ENCODE measurements around the gene PPEF1. TPM values are rescaled to one million over a fixed set of nuclear protein-coding genes. Genes with fewer than 3 reads are reported as not detected.

PPEF1 gene
- total and polyA plus RNA-seq, 2 of the 8 experiments (the other 6 are each of a cell fraction or from before 2014, with no cell fraction given): 0.08 to 0.30 TPM

DNA sequence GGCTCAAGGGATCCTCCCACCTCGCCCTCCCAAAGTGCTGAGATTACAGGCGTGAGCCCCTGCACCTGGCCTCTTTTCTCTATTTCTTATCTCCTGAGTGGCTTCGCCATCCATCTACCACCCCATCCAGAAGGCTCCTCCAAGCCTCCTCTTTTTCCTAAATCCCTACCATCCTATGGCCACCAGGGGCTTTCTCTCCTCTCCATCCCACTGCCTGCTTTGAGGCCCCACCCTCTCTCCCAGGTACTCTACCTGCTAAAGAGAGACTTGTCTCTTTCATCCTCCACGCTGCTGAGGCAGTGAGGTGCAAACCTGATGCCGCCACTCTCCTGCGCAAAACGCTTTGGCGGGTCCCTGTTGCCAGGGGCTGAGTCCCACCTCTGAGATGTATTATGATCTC lies 42.5 kb upstream of the PPEF1 start:
- 54% methylated on average over 2 of the region's 8 CpGs; no CpG with 5 or more reads in 1 of the 2 experiments for WGBS, 2 experiments (ENCODE audit: extremely low coverage in 1 of 2, insufficient coverage in 1 of 2, insufficient read length in 1 of 2, insufficient replicate concordance in 2 of 2, low coverage in 1 of 2, low lambda C conversion rate in 2 of 2, missing lambda C conversion rate in 1 of 2)
- Histone ChIP-seq H3K56ac (replicated peaks; ENCODE audit: insufficient read length, low read depth, low read length) (no peak overlapping the region), H3K4me1 (replicated peaks in 1 of 4; ENCODE audit: control insufficient read depth in 3 of 4, insufficient read depth in 4 of 4, low read length in 3 of 4) (no peaks in the 10 kb centered on the region), H3K79me1 (ENCODE audit: low read depth, low read length) (no peaks in the 10 kb centered on the region), H2AK5ac (ENCODE audit: low read depth, low read length) (no peak overlapping the region), H4K91ac (replicated peaks; ENCODE audit: insufficient read length, low read length) (no peak overlapping the region), H2AFZ (ENCODE audit: low read length) (no peak overlapping the region), H4K5ac (ENCODE audit: insufficient read length, low read depth, low read length) (no peak overlapping the region), H3K14ac (ENCODE audit: insufficient read length) (no peak overlapping the region), H3K79me2 (ENCODE audit: control insufficient read depth in 1 of 2, insufficient read depth in 2 of 2, low read length in 2 of 2) (no peaks in the 10 kb centered on the region), H3K9me3 (ENCODE audit: insufficient read depth in 2 of 2, low read depth in 1 of 2, low read length in 1 of 2) (no peaks in the 10 kb centered on the region), H3K18ac (ENCODE audit: extremely low read depth, low read length) (no peak overlapping the region), H3K9ac (replicated peaks in 1 of 4; ENCODE audit: extremely low read depth in 1 of 4, low read depth in 3 of 4, low read length in 3 of 4) (no peak overlapping the region), H3K4ac (replicated peaks; ENCODE audit: insufficient read length, low read depth, low read length) (no peak overlapping the region), H3K23me2 (ENCODE audit: low read depth, low read length) (no peaks in the 10 kb centered on the region), H2BK12ac (ENCODE audit: low read depth, low read length) (no peak overlapping the region), H4K20me1 (replicated peaks in 1 of 2; ENCODE audit: control insufficient read depth in 1 of 2, insufficient read depth in 2 of 2, low read length in 2 of 2) (no peaks in the 10 kb centered on the region), H2BK20ac (ENCODE audit: low read length) (no peak overlapping the region), H2BK120ac (replicated peaks; ENCODE audit: low read depth, low read length) (no peak overlapping the region), H3K27me3 (replicated peaks in 1 of 4; ENCODE audit: control insufficient read depth in 3 of 4, extremely low read depth in 1 of 4, insufficient read depth in 3 of 4, low read length in 3 of 4) (no peaks in the 10 kb centered on the region), H3K36me3 (ENCODE audit: control insufficient read depth in 2 of 4, insufficient read depth in 4 of 4, low read length in 3 of 4) (no peaks in the 10 kb centered on the region), H2BK15ac (ENCODE audit: low read length) (no peak overlapping the region), H4K8ac (ENCODE audit: extremely low read depth, insufficient read depth, low read length) (no peak overlapping the region), H3K23ac (ENCODE audit: insufficient read length) (no peak overlapping the region), H3K27ac (ENCODE audit: low read depth, low read length) (no peak overlapping the region), H2BK5ac (ENCODE audit: low read depth, low read length) (no peak overlapping the region), H3K4me2 (ENCODE audit: insufficient read depth in 1 of 2, low read depth in 2 of 2, low read length in 2 of 2) (no peak overlapping the region), H3K4me3 (ENCODE audit: extremely low read depth in 1 of 4, insufficient read depth in 2 of 4, low read depth in 3 of 4, low read length in 4 of 4) (no peak overlapping the region)
- POLR2A ChIA-PET (ENCODE audit: partially characterized antibody): no interaction called here
- DNase-seq (ENCODE audit: low read depth in 1 of 2, low spot score in 2 of 2): no peak
- CTCF ChIA-PET (ENCODE audit: partially characterized antibody): interaction anchor here (2.5 to 2.7 kb wide), 2 partner anchors 12 to 275 kb away, joined by 7 to 15 read pairs; no protein-coding TSS in a partner anchor
- FAIRE-seq: no peak
- TF ChIP-seq CREB1 (IDR thresholded peaks at IDR 0.05) (no peak), JUND (IDR thresholded peaks at IDR 0.05; ENCODE audit: low read length) (no peak), RAD21 (IDR thresholded peaks at IDR 0.05 in 1 of 2, conservative IDR thresholded peaks at IDR 0.05 in 1 of 2; ENCODE audit: low read depth in 2 of 2, low read length in 2 of 2) (peak; percentile 37 to 55)
- TF ChIP-seq, protein P1, sequence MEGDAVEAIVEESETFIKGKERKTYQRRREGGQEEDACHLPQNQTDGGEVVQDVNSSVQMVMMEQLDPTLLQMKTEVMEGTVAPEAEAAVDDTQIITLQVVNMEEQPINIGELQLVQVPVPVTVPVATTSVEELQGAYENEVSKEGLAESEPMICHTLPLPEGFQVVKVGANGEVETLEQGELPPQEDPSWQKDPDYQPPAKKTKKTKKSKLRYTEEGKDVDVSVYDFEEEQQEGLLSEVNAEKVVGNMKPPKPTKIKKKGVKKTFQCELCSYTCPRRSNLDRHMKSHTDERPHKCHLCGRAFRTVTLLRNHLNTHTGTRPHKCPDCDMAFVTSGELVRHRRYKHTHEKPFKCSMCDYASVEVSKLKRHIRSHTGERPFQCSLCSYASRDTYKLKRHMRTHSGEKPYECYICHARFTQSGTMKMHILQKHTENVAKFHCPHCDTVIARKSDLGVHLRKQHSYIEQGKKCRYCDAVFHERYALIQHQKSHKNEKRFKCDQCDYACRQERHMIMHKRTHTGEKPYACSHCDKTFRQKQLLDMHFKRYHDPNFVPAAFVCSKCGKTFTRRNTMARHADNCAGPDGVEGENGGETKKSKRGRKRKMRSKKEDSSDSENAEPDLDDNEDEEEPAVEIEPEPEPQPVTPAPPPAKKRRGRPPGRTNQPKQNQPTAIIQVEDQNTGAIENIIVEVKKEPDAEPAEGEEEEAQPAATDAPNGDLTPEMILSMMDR (IDR thresholded peaks at IDR 0.05; ENCODE audit: control extremely low read depth in 1 of 3, insufficient read depth in 1 of 3, low read depth in 1 of 3, low read length in 3 of 3): peak; percentile 30 to 55 (median 33)

All from H1 (cell line).